ENCODE data around the gene AKAP12. TPM values are rescaled to one million over a fixed set of nuclear protein-coding genes. Genes with fewer than 3 reads are reported as not detected.
"Not testable (repeated sequence)": the region's sequence is repeated elsewhere in the genome, so short reads cannot be mapped to it uniquely, and the experiment has no call there.

The AKAP12 gene
- total RNA-seq, 1 donor from 2014 or later: 0.69 TPM

DNA sequence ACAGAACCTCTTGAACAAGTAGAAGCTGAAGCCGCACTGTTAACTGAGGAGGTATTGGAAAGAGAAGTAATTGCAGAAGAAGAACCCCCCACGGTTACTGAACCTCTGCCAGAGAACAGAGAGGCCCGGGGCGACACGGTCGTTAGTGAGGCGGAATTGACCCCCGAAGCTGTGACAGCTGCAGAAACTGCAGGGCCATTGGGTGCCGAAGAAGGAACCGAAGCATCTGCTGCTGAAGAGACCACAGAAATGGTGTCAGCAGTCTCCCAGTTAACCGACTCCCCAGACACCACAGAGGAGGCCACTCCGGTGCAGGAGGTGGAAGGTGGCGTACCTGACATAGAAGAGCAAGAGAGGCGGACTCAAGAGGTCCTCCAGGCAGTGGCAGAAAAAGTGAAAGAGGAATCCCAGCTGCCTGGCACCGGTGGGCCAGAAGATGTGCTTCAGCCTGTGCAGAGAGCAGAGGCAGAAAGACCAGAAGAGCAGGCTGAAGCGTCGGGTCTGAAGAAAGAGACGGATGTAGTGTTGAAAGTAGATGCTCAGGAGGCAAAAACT, 111.5 kb downstream of the AKAP12 start:
- no peak overlapping the region for H3K27ac Mint-ChIP-seq
- ChIA-PET CTCF (no interaction called here), POLR2A (no interaction called here)
- no peaks in the 10 kb centered on the region for H3K27me3 Mint-ChIP-seq
- intact Hi-C loops (cut with micrococcal nuclease): no loop called here
- H3K36me3 Mint-ChIP-seq (ENCODE audit: low read depth): peaks cover 3% of the 10 kb centered on the region
- H3K4me1 Mint-ChIP-seq: no peaks in the 10 kb centered on the region
- DNase-seq: no peak
- no peak for TF ChIP-seq CTCF (IDR thresholded peaks at IDR 0.05)
- ATAC-seq (ENCODE audit: low read depth): no peak
- H3K4me3 Mint-ChIP-seq: no peak overlapping the region
- H3K9me3 Mint-ChIP-seq: no peaks in the 10 kb centered on the region

DNA sequence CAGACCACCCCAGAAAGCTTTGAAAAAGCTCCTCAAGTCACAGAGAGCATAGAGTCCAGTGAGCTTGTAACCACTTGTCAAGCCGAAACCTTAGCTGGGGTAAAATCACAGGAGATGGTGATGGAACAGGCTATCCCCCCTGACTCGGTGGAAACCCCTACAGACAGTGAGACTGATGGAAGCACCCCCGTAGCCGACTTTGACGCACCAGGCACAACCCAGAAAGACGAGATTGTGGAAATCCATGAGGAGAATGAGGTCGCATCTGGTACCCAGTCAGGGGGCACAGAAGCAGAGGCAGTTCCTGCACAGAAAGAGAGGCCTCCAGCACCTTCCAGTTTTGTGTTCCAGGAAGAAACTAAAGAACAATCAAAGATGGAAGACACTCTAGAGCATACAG, 112.0 kb downstream of the AKAP12 start:
- no peak for TF ChIP-seq CTCF (IDR thresholded peaks at IDR 0.05)
- POLR2A ChIA-PET: no interaction called here
- DNase-seq (no peak), ATAC-seq (ENCODE audit: low read depth) (no peak)
- Mint-ChIP-seq H3K36me3 (ENCODE audit: low read depth) (peaks cover 4% of the 10 kb centered on the region), H3K4me3 (no peak overlapping the region), H3K4me1 (no peaks in the 10 kb centered on the region), H3K27ac (no peak overlapping the region), H3K27me3 (no peaks in the 10 kb centered on the region), H3K9me3 (no peaks in the 10 kb centered on the region)
- intact Hi-C loops (cut with micrococcal nuclease): no loop called here
- CTCF ChIA-PET: no interaction called here

- no peak overlapping the region for H3K27ac Mint-ChIP-seq
- POLR2A ChIA-PET: no interaction called here
- intact Hi-C loops (cut with micrococcal nuclease): no loop called here
- H3K9me3 Mint-ChIP-seq: no peaks in the 10 kb centered on the region
- CTCF ChIA-PET: no interaction called here
- H3K4me1 Mint-ChIP-seq: no peaks in the 10 kb centered on the region
- H3K36me3 Mint-ChIP-seq (ENCODE audit: low read depth): peaks cover 4% of the 10 kb centered on the region
- no peaks in the 10 kb centered on the region for H3K27me3 Mint-ChIP-seq
- ATAC-seq (ENCODE audit: low read depth): no peak
- DNase-seq: no peak
- no peak for TF ChIP-seq CTCF (IDR thresholded peaks at IDR 0.05)
- no peak overlapping the region for H3K4me3 Mint-ChIP-seq
These were observed 112.9 kb downstream of the AKAP12 start for GRCh38 chr6:151352410-151353396.

GRCh38 chr6:151353795-151354194, 114.0 kb downstream of the AKAP12 start:
- ChIA-PET CTCF (no interaction called here), POLR2A (no interaction called here)
- intact Hi-C loops (cut with micrococcal nuclease): no loop called here
- no peak for TF ChIP-seq CTCF (IDR thresholded peaks at IDR 0.05)
- H3K4me1 Mint-ChIP-seq: no peaks in the 10 kb centered on the region
- peaks cover 8% of the 10 kb centered on the region for H3K36me3 Mint-ChIP-seq (ENCODE audit: low read depth)
- no peak overlapping the region for H3K4me3 Mint-ChIP-seq
- H3K27me3 Mint-ChIP-seq: no peaks in the 10 kb centered on the region
- DNase-seq: no peak
- no peak overlapping the region for H3K27ac Mint-ChIP-seq
- no peaks in the 10 kb centered on the region for H3K9me3 Mint-ChIP-seq
- ATAC-seq (ENCODE audit: low read depth): no peak

GRCh38 chr6:151356983-151357382, 117.2 kb downstream of the AKAP12 start:
- H3K27me3 Mint-ChIP-seq; POLR2A ChIA-PET; DNase-seq; ATAC-seq (ENCODE audit: low read depth); H3K9me3 Mint-ChIP-seq; H3K27ac Mint-ChIP-seq; H3K4me3 Mint-ChIP-seq; H3K4me1 Mint-ChIP-seq; intact Hi-C loops (cut with micrococcal nuclease): not testable (repeated sequence)
- peaks cover 22% of the 10 kb centered on the region for H3K36me3 Mint-ChIP-seq (ENCODE audit: low read depth)
- CTCF ChIA-PET: interaction anchor here (1.5 kb wide), 1 partner anchor 465 kb away, joined by 3 read pairs; no protein-coding TSS in a partner anchor

All from activated B cell treated with CpG ODN at 0.5 μM for 24 hours (primary cell).